ENCODE results near the gene PTPRM. TPM values are rescaled to one million over a fixed set of nuclear protein-coding genes. Genes with fewer than 3 reads are reported as not detected.
"Not testable (repeated sequence)": the region's sequence is repeated elsewhere in the genome, so short reads cannot be mapped to it uniquely, and the experiment has no call there.

PTPRM gene
- total RNA-seq, 1 donor: 84.7 TPM

DNA sequence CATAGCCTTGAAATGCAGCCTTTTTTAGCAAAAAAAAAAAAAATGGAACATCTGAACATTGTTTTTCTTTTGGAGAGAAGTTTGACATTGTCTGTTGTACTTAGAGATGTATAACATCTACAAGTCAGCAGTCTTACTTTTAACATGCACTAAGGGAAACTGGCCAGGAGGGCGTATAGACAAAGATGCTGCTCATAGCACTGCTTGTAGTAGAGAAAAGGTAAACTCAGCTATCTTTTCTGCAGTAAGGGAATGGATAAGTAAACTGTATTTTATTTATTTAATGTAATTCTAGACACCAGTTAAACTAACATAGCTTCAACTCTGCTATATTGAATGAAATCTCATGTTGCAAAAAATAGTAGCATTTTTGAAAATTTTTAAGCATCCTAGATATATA is 489.6 kb downstream of the PTPRM start:
- Histone ChIP-seq H3K9me3 (ENCODE audit: low read depth, low read length) (no peaks in the 10 kb centered on the region), H3K79me2 (ENCODE audit: insufficient read depth, low read length) (no peaks in the 10 kb centered on the region), H3K36me3 (ENCODE audit: insufficient read depth, low read length) (no peaks in the 10 kb centered on the region), H4K20me1 (ENCODE audit: insufficient read depth, low read length) (no peaks in the 10 kb centered on the region), H2AFZ (ENCODE audit: low read length) (no peak overlapping the region), H3K27ac (ENCODE audit: low read depth, low read length) (no peak overlapping the region), H3K4me2 (ENCODE audit: insufficient read depth, low read length) (no peak overlapping the region), H3K4me3 (ENCODE audit: insufficient read depth, low read length) (no peak overlapping the region), H3K27me3 (ENCODE audit: insufficient read depth, low read length) (no peaks in the 10 kb centered on the region), H3K4me1 (ENCODE audit: insufficient read depth, low read length) (peaks cover 11% of the 10 kb centered on the region)
- DNase-seq (ENCODE audit: insufficient read length, low spot score, missing footprints): no peak
- TF ChIP-seq, protein P1, sequence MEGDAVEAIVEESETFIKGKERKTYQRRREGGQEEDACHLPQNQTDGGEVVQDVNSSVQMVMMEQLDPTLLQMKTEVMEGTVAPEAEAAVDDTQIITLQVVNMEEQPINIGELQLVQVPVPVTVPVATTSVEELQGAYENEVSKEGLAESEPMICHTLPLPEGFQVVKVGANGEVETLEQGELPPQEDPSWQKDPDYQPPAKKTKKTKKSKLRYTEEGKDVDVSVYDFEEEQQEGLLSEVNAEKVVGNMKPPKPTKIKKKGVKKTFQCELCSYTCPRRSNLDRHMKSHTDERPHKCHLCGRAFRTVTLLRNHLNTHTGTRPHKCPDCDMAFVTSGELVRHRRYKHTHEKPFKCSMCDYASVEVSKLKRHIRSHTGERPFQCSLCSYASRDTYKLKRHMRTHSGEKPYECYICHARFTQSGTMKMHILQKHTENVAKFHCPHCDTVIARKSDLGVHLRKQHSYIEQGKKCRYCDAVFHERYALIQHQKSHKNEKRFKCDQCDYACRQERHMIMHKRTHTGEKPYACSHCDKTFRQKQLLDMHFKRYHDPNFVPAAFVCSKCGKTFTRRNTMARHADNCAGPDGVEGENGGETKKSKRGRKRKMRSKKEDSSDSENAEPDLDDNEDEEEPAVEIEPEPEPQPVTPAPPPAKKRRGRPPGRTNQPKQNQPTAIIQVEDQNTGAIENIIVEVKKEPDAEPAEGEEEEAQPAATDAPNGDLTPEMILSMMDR (IDR thresholded peaks at IDR 0.05; ENCODE audit: extremely low read depth, low read depth, low read length): no peak

DNA sequence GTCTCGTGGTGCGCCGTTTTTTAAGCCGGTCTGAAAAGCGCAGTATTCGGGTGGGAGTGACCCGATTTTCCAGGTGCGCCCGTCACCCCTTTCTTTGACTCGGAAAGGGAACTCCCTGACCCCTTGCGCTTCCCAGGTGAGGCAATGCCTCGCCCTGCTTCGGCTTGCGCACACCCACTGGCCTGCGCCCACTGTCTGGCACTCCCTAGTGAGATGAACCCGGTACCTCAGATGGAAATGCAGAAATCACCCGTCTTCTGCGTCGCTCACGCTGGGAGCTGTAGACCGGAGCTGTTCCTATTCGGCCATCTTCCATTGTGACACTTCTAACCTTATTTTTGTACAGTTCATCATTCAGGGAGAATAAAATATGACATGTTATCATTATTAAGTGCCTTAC is 496.0 kb downstream of the PTPRM start:
- H3K9me3 ChIP-seq (ENCODE audit: low read depth, low read length); H3K27me3 ChIP-seq (ENCODE audit: insufficient read depth, low read length); H3K4me3 ChIP-seq (ENCODE audit: insufficient read depth, low read length); H3K36me3 ChIP-seq (ENCODE audit: insufficient read depth, low read length); DNase-seq (ENCODE audit: insufficient read length, low spot score, missing footprints); H3K4me1 ChIP-seq (ENCODE audit: insufficient read depth, low read length); H3K27ac ChIP-seq (ENCODE audit: low read depth, low read length); H3K79me2 ChIP-seq (ENCODE audit: insufficient read depth, low read length); H4K20me1 ChIP-seq (ENCODE audit: insufficient read depth, low read length); H3K4me2 ChIP-seq (ENCODE audit: insufficient read depth, low read length); H2AFZ ChIP-seq (ENCODE audit: low read length): not testable (repeated sequence)

DNA sequence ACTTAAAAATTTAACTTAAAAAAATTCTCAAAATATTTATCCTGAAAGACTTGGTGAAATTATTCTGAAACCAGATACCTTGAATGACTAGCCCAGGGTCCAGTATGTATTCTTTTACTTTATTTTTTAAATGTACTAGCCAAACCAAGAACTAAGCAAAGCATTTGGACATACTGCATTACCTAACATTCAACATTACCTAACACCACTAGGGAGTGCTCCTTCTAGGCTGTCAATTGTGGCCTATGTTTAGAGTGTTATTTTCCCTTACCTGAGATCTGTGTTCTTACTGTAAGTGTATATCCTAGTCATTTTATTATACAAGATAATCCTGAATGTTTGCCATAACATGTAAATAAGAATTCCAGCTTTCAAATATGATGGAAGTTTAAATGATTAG is 496.6 kb downstream of the PTPRM start:
- H3K36me3 ChIP-seq (ENCODE audit: insufficient read depth, low read length): no peaks in the 10 kb centered on the region
- no peak overlapping the region for H3K4me2 ChIP-seq (ENCODE audit: insufficient read depth, low read length)
- H4K20me1 ChIP-seq (ENCODE audit: insufficient read depth, low read length): no peaks in the 10 kb centered on the region
- no peaks in the 10 kb centered on the region for H3K27me3 ChIP-seq (ENCODE audit: insufficient read depth, low read length)
- no peak overlapping the region for H2AFZ ChIP-seq (ENCODE audit: low read length)
- H3K27ac ChIP-seq (ENCODE audit: low read depth, low read length): no peak overlapping the region
- DNase-seq (ENCODE audit: insufficient read length, low spot score, missing footprints): no peak
- no peaks in the 10 kb centered on the region for H3K9me3 ChIP-seq (ENCODE audit: low read depth, low read length)
- H3K4me1 ChIP-seq (ENCODE audit: insufficient read depth, low read length): no peaks in the 10 kb centered on the region
- TF ChIP-seq, protein P1 (IDR thresholded peaks at IDR 0.05; ENCODE audit: extremely low read depth, low read depth, low read length): no peak
- H3K79me2 ChIP-seq (ENCODE audit: insufficient read depth, low read length): no peaks in the 10 kb centered on the region
- H3K4me3 ChIP-seq (ENCODE audit: insufficient read depth, low read length): no peak overlapping the region

DNA sequence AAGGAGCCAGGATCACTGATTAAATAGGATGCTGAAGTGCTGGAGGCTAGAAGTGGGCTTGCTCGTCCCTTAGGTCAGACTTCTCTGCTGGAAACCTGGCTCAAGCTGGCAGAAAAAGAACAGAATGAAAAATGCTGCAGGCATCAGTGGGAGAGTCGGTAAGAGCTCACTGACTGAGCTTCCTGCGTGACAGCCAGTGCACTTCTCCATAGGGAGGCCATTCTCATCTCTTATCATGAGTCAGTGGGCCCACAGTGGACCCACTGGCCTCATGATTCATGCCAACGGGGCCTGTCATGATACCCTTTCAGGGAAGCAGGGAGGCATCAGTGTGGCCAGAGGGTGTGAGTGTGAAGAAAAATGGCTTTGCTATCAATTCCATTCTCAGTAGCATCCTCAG is 498.2 kb downstream of the PTPRM start:
- Histone ChIP-seq H2AFZ (ENCODE audit: low read length) (no peak overlapping the region), H3K4me3 (ENCODE audit: insufficient read depth, low read length) (no peak overlapping the region), H3K27me3 (ENCODE audit: insufficient read depth, low read length) (no peaks in the 10 kb centered on the region), H3K4me1 (ENCODE audit: insufficient read depth, low read length) (no peaks in the 10 kb centered on the region), H3K79me2 (ENCODE audit: insufficient read depth, low read length) (no peaks in the 10 kb centered on the region), H4K20me1 (ENCODE audit: insufficient read depth, low read length) (no peaks in the 10 kb centered on the region), H3K9me3 (ENCODE audit: low read depth, low read length) (no peaks in the 10 kb centered on the region), H3K4me2 (ENCODE audit: insufficient read depth, low read length) (no peak overlapping the region), H3K27ac (ENCODE audit: low read depth, low read length) (no peak overlapping the region), H3K36me3 (ENCODE audit: insufficient read depth, low read length) (no peaks in the 10 kb centered on the region)
- no peak for DNase-seq (ENCODE audit: insufficient read length, low spot score, missing footprints)
- TF ChIP-seq, protein P1 (IDR thresholded peaks at IDR 0.05; ENCODE audit: extremely low read depth, low read depth, low read length): no peak

Measured in osteoblast (primary cell).